COLO668 (cell line): ENCODE data around the gene HNRNPA3.
"Not testable (repeated sequence)": the region's sequence is repeated elsewhere in the genome, so short reads cannot be mapped to it uniquely, and the experiment has no call there.

ENCODE experiments used
- DNase-seq: peaks from one replicate; lab custom pipeline; 2025; ENCODE audit not compliant: unreplicated experiment; lab: John Stamatoyannopoulos, UW

Gene HNRNPA3

GRCh38 chr2:177254433-177255226 is 42.0 kb downstream of the HNRNPA3 start:
- DNase-seq, result peak; percentile 64

GRCh38 chr2:177255227-177255601 is 42.6 kb downstream of the HNRNPA3 start:
- DNase-seq, result no peak

- no peak for DNase-seq
These were observed 43.4 kb downstream of the HNRNPA3 start for GRCh38 chr2:177256026-177256425.

- no peak for DNase-seq
These were observed 44.1 kb downstream of the HNRNPA3 start for GRCh38 chr2:177256695-177257094.

- DNase-seq, result no peak
These were observed 44.9 kb downstream of the HNRNPA3 start for GRCh38 chr2:177257471-177257870.

GRCh38 chr2:177258059-177258458 is 45.5 kb downstream of the HNRNPA3 start:
- DNase-seq, result no peak

- no peak for DNase-seq
These were observed 47.8 kb downstream of the HNRNPA3 start for GRCh38 chr2:177260379-177260778.

- no peak for DNase-seq
These were observed 48.8 kb downstream of the HNRNPA3 start for GRCh38 chr2:177261116-177262060.

- DNase-seq, result no peak
These were observed 49.5 kb downstream of the HNRNPA3 start for GRCh38 chr2:177262092-177262491.

GRCh38 chr2:177262958-177263450 is 50.4 kb downstream of the HNRNPA3 start:
- DNase-seq, result no peak

- DNase-seq, result peak; percentile 99
These were observed 51.0 kb downstream of the HNRNPA3 start for GRCh38 chr2:177263451-177264208.

- DNase-seq, result peak; percentile 77
These were observed 51.7 kb downstream of the HNRNPA3 start for GRCh38 chr2:177264209-177264692.

GRCh38 chr2:177264693-177265587 is 52.3 kb downstream of the HNRNPA3 start, which contains the start of gene NFE2L2:
Gene NFE2L2 (minus strand): TSS chr2:177264727. CDS start chr2:177264576, 151 bp downstream.
- DNase-seq, result peak; percentile 95

GRCh38 chr2:177265824-177266817 is 53.5 kb downstream of the HNRNPA3 start:
- no peak for DNase-seq

- not testable (repeated sequence) for DNase-seq
These were observed 54.4 kb downstream of the HNRNPA3 start for GRCh38 chr2:177266955-177267354.

GRCh38 chr2:177268187-177268871 is 55.7 kb downstream of the HNRNPA3 start:
- no peak for DNase-seq

- DNase-seq, result no peak
These were observed 56.3 kb downstream of the HNRNPA3 start for GRCh38 chr2:177268901-177269300.

GRCh38 chr2:177270531-177270930 is 57.9 kb downstream of the HNRNPA3 start:
- DNase-seq, result no peak
